Kidney epithelial cell (primary cell): ENCODE data around the gene DAP. TPM values are rescaled to one million over a fixed set of nuclear protein-coding genes. Genes with fewer than 3 reads are reported as not detected.

Experiments used
- DNase-seq: peaks from one replicate; pipeline ENCODE4 v3.0.0-alpha.2; 2010; ENCODE audit warnings: low read depth
- H3K27me3 ChIP-seq: 2 replicates; pipeline ENCODE4 v1.6.0; 2011; ENCODE audit warnings: low read length; ENCODE audit not compliant: control insufficient read depth, insufficient read depth
- H3K36me3 ChIP-seq: 2 replicates; pipeline ENCODE4 v1.5.1; 2011; ENCODE audit warnings: low read length; ENCODE audit not compliant: control insufficient read depth, insufficient read depth
- H3K4me3 ChIP-seq: 2 replicates; pipeline ENCODE4 v1.5.1; 2011; ENCODE audit warnings: low read depth, mild to moderate bottlenecking, control low read depth, low read length
- CTCF ChIP-seq: IDR thresholded peaks from 2 replicates; pipeline ENCODE4 v1.5.1; 2011; ENCODE audit warnings: mild to moderate bottlenecking, moderate library complexity, low read length, control low read depth, inconsistent platforms; ENCODE audit not compliant: insufficient read depth, poor library complexity, severe bottlenecking
- total RNA-seq: library from RNA; depleted of rRNA; stranded (reverse); fragments of >200 nt; gene quantifications from 2 replicates; pipeline ENCODE4 v1.2.3, GENCODE V29; 2015

Gene DAP
- total RNA-seq, 1 donor from 2014 or later = 77.7 TPM

- Histone ChIP-seq H3K4me3 (no peak overlapping the region), H3K27me3 (peaks cover 3% of the 10 kb centered on the region), H3K36me3 (peaks cover 5% of the 10 kb centered on the region)
- no peak for TF ChIP-seq CTCF
- DNase-seq = no peak
These were observed 82.8 kb downstream of the DAP start for GRCh38 chr5:10678244-10678643.

- no peak for DNase-seq
- Histone ChIP-seq H3K4me3 (no peak overlapping the region), H3K36me3 (peaks cover 3% of the 10 kb centered on the region), H3K27me3 (peaks cover 3% of the 10 kb centered on the region)
- no peak for TF ChIP-seq CTCF
These were observed 83.5 kb downstream of the DAP start for GRCh38 chr5:10677533-10677932.

GRCh38 chr5:10676946-10677345, 84.1 kb downstream of the DAP start:
- H3K4me3 ChIP-seq = no peak overlapping the region
- TF ChIP-seq CTCF = no peak
- no peak for DNase-seq

GRCh38 chr5:10676224-10676623, 84.8 kb downstream of the DAP start:
- H3K36me3 ChIP-seq = peaks cover 3% of the 10 kb centered on the region
- H3K4me3 ChIP-seq = no peak overlapping the region
- TF ChIP-seq CTCF = no peak
- DNase-seq = no peak
- peaks cover 3% of the 10 kb centered on the region for H3K27me3 ChIP-seq

More at GRCh38 chr5:10676946-10677345, 84.1 kb downstream of the DAP start:
- Histone ChIP-seq H3K27me3 (peaks cover 3% of the 10 kb centered on the region), H3K36me3 (peaks cover 3% of the 10 kb centered on the region)

GRCh38 chr5:10675177-10675700, 85.8 kb downstream of the DAP start:
- peaks cover 3% of the 10 kb centered on the region for H3K36me3 ChIP-seq
- no peak for DNase-seq
- peaks cover 3% of the 10 kb centered on the region for H3K27me3 ChIP-seq
- no peak for TF ChIP-seq CTCF
- H3K4me3 ChIP-seq = no peak overlapping the region

- TF ChIP-seq CTCF = no peak
- no peak for DNase-seq
- H3K27me3 ChIP-seq = peaks cover 3% of the 10 kb centered on the region
- H3K36me3 ChIP-seq = peaks cover 2% of the 10 kb centered on the region
- no peak overlapping the region for H3K4me3 ChIP-seq
These were observed 86.5 kb downstream of the DAP start for GRCh38 chr5:10674582-10674981.
